Natural killer cell (primary cell): ENCODE results near the gene CEP104. TPM values are rescaled to one million over a fixed set of nuclear protein-coding genes. Genes with fewer than 3 reads are reported as not detected.

Experiments used
- ATAC-seq, 3 donors: fragments of 150-1000 bp in 2 of 3; fragments of 200-7000 bp in 1 of 3; cut with Tn5 transposase; 1 replicate in 1 of 3; 2 replicates in 2 of 3; pipeline ENCODE4 v1.10.0; 2021; ENCODE audit warnings: mild to moderate bottlenecking in 2 of 3, moderate library complexity in 2 of 3
- DNase-seq, 2 donors: peaks; one replicate each; pipeline versions ENCODE4 v3.0.0 to v3.0.0-alpha.2; 2013 to 2021; ENCODE audit warnings: mixed read lengths in 1 of 2
- H3K27ac ChIP-seq: one replicate; pipeline ENCODE4 v1.5.1; 2013; ENCODE audit warnings: mild to moderate bottlenecking, low read length
- H3K27me3 ChIP-seq: one replicate; pipeline ENCODE4 v1.6.1; 2013; ENCODE audit warnings: low read length; ENCODE audit not compliant: control insufficient read depth, insufficient read depth
- H3K36me3 ChIP-seq: one replicate; pipeline ENCODE4 v1.6.1; 2013; ENCODE audit warnings: low read length; ENCODE audit not compliant: control insufficient read depth, insufficient read depth
- H3K4me1 ChIP-seq: one replicate; pipeline ENCODE4 v1.6.1; 2013; ENCODE audit warnings: low read length; ENCODE audit not compliant: control insufficient read depth, insufficient read depth
- H3K4me3 ChIP-seq: one replicate; pipeline ENCODE4 v1.5.1; 2013; ENCODE audit warnings: low read length
- H3K9me3 ChIP-seq: one replicate; pipeline ENCODE4 v1.6.1; 2013; ENCODE audit warnings: low read length; ENCODE audit not compliant: control insufficient read depth, insufficient read depth
- H3K27ac Mint-ChIP-seq, 2 donors: one replicate each; pipeline ENCODE4 v1.8.0; 2022; ENCODE audit warnings: mild to moderate bottlenecking in 2 of 2, mixed read lengths in 2 of 2, moderate library complexity in 1 of 2
- H3K27me3 Mint-ChIP-seq, 2 donors: one replicate each; pipeline ENCODE4 v1.8.0; 2022; ENCODE audit warnings: low read depth in 2 of 2, mixed read lengths in 2 of 2
- H3K36me3 Mint-ChIP-seq: one replicate; pipeline ENCODE4 v1.8.0; 2022; ENCODE audit warnings: mixed read lengths
- H3K4me1 Mint-ChIP-seq, 2 donors: one replicate each; pipeline ENCODE4 v1.8.0; 2022; ENCODE audit warnings: mixed read lengths in 2 of 2
- H3K4me3 Mint-ChIP-seq: one replicate; pipeline ENCODE4 v1.8.0; 2022; ENCODE audit warnings: mild to moderate bottlenecking, moderate library complexity, mixed read lengths
- H3K9me3 Mint-ChIP-seq, 2 donors: one replicate each; pipeline ENCODE4 v1.8.0; 2022; ENCODE audit warnings: mixed read lengths in 2 of 2
- WGBS: methylation state at CpG from one replicate; pipeline ENCODE4 v1.1.7; 2013; ENCODE audit warnings: missing lambda C conversion rate; ENCODE audit not compliant: insufficient coverage; 5-methylcytosine and 5-hydroxymethylcytosine counted together
- intact Hi-C: fragments of 100-400 bp; cut with micrococcal nuclease; formaldehyde crosslinking; loops from one replicate; pipeline ENCODE4 v1.14.2; 2022
- total RNA-seq, 4 donors: library from RNA; stranded (reverse); fragments of 120-200 nt in 1 of 4; gene quantifications; one replicate each; pipeline versions ENCODE4 v1.2.3 to v1.2.4, GENCODE V29; 2013 to 2022
- TF ChIP-seq, protein P1 (sequence below): fragments of 200-600 bp; IDR thresholded peaks from one replicate; pipeline ENCODE4 v1.8.0; 2022; ENCODE audit warnings: antibody characterized with exemption

CEP104 gene
- total RNA-seq, 3 donors from 2014 or later (not counting 1 experiment from before 2014, with no cell fraction given): 37.1 to 60.2 (median 51.8) TPM

- H3K4me1 ChIP-seq: peaks cover 38% of the 10 kb centered on the region
- no peak overlapping the region for H3K27ac ChIP-seq
- Mint-ChIP-seq H3K36me3 (no peaks in the 10 kb centered on the region), H3K27ac (peak overlapping the region in 1 of 2 donors; percentile 79), H3K4me3 (no peak overlapping the region), H3K9me3 (no peaks in the 10 kb centered on the region), H3K27me3 (no peaks in the 10 kb centered on the region), H3K4me1 (peaks cover 5 to 33% of the 10 kb centered on the region in 2 donors)
- TF ChIP-seq, protein P1, sequence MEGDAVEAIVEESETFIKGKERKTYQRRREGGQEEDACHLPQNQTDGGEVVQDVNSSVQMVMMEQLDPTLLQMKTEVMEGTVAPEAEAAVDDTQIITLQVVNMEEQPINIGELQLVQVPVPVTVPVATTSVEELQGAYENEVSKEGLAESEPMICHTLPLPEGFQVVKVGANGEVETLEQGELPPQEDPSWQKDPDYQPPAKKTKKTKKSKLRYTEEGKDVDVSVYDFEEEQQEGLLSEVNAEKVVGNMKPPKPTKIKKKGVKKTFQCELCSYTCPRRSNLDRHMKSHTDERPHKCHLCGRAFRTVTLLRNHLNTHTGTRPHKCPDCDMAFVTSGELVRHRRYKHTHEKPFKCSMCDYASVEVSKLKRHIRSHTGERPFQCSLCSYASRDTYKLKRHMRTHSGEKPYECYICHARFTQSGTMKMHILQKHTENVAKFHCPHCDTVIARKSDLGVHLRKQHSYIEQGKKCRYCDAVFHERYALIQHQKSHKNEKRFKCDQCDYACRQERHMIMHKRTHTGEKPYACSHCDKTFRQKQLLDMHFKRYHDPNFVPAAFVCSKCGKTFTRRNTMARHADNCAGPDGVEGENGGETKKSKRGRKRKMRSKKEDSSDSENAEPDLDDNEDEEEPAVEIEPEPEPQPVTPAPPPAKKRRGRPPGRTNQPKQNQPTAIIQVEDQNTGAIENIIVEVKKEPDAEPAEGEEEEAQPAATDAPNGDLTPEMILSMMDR: no peak
- H3K9me3 ChIP-seq: no peaks in the 10 kb centered on the region
- no peak overlapping the region for H3K4me3 ChIP-seq
- peaks cover 36% of the 10 kb centered on the region for H3K36me3 ChIP-seq
- ATAC-seq: no peak
- intact Hi-C loops: no loop called here
- H3K27me3 ChIP-seq: no peaks in the 10 kb centered on the region
- WGBS: 94% methylated on average over 16 of the region's 16 CpGs
- no peak for DNase-seq
Measured at GRCh38 chr1:3788756-3789420, 68.1 kb downstream of the CEP104 start.

DNA sequence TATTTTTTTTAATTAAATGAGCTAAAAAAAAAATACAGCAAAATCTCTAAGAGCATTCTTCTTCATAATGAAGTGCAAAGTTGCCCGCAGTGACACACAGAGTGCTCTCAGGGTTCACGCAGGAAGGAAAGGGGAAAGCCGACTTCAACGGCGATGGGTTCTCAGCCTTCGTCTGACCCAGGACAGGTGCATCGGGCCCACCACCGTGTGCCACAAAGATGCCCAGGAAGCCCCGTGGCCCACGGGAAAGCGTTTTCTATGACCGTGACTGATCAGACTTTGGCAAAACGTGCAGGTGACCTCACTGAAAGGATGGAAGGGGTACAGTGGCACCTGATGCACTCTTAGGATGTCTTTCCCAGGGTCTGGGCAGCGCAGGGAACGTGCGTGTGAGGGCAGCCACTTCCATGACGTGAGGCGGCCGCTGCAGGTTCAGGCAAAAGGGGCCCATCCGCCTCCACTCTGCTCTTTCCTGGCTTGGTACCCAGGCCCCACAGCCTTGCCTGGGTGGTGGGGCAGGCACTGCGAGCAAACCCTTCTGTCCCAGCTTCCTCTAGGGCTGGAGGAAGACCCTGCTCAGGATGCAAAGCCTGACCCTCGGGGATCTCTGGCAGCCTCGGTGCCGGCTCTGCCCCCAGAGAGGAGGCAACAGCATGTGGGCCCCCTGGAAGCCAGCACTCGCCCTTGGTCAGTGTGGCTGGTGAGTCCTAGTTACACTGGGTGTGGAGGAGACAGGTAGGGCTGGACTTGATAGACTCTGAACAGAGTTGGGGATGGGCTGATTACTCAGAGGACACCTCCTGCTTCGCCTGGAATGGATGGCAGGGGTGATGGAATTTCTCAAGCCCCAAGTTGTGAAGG, 69.0 kb downstream of the CEP104 start:
- Mint-ChIP-seq H3K27ac (peak overlapping the region; percentile 71 to 79), H3K36me3 (no peaks in the 10 kb centered on the region), H3K4me3 (no peak overlapping the region), H3K4me1 (peaks cover 5 to 25% of the 10 kb centered on the region in 2 donors), H3K27me3 (no peaks in the 10 kb centered on the region), H3K9me3 (no peaks in the 10 kb centered on the region)
- Histone ChIP-seq H3K36me3 (peaks cover 43% of the 10 kb centered on the region), H3K4me3 (no peak overlapping the region), H3K27me3 (no peaks in the 10 kb centered on the region), H3K4me1 (peaks cover 32% of the 10 kb centered on the region), H3K27ac (peak overlapping the region; percentile 17), H3K9me3 (no peaks in the 10 kb centered on the region)
- ATAC-seq (peak; percentile 59 to 68 (median 62)), DNase-seq (no peak)
- TF ChIP-seq, protein P1: no peak
- 75% methylated on average over 26 of the region's 26 CpGs for WGBS
- intact Hi-C loops: no loop called here

DNA sequence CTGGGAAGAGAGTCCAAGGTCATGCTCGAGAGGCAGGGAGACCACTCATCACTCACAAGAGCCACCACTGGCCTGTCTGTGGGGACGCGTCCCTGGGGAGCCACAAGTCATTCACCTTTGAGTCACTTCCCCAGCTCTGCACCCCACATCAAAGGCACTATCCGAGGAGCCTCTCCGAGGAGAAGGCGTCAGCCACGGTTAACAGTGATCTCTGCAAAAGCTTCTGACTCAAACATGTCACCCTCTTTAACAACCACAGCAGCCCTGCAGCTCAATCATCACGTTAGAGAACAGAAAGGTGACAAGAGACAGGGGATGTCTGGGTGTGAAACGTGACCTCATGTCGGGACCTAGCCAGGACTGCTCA, 69.7 kb downstream of the CEP104 start:
- H3K36me3 ChIP-seq: peaks cover 45% of the 10 kb centered on the region
- intact Hi-C loops: no loop called here
- peaks cover 32% of the 10 kb centered on the region for H3K4me1 ChIP-seq
- peak in 1 of 2 donors; percentile 64 for DNase-seq
- no peaks in the 10 kb centered on the region for H3K9me3 ChIP-seq
- no peaks in the 10 kb centered on the region for H3K27me3 ChIP-seq
- TF ChIP-seq, protein P1: no peak
- Mint-ChIP-seq H3K27ac (peak overlapping the region; percentile 71 to 79), H3K4me1 (peaks cover 5 to 25% of the 10 kb centered on the region in 2 donors), H3K4me3 (no peak overlapping the region), H3K9me3 (no peaks in the 10 kb centered on the region), H3K27me3 (no peaks in the 10 kb centered on the region), H3K36me3 (no peaks in the 10 kb centered on the region)
- H3K27ac ChIP-seq: peak overlapping the region; percentile 0
- WGBS: 44% methylated on average over 10 of the region's 10 CpGs
- H3K4me3 ChIP-seq: no peak overlapping the region
- peak; percentile 73 to 79 (median 76) for ATAC-seq
